Stimulated activated CD4-positive, alpha-beta T cell treated with anti-CD3 and anti-CD28 coated beads, Interleukin-1b, Interleukin-23, amount 100 ng/mL, for 1 hour (primary cell): ENCODE data around the gene HEG1.

Experiments used
- DNase-seq, 2 donors: peaks; one replicate each; pipeline ENCODE4 v3.0.0-alpha.2; 2020; ENCODE audit warnings: low read depth in 2 of 2

Gene HEG1

DNA sequence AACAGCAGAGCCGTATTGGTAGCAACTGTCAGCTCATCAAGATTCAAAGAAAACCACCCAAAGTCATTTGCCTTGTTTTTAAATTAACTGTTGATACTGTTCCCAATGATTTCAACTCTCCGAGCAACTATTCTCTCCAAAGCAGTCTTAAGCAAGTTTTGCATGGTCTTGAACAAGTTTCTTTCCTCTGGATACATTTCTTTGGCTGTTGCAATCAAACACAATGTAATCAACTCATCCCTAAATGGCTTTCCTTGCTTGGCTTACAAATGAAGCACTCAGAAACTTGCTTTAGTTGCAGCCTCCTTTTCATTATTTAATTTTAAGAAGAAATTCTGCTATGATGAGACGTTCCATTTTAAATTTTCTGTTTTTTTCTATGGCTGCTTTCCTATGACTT is 105.8 kb downstream of the HEG1 start:
- no peak for DNase-seq

GRCh38 chr3:124942613-124943012 is 113.2 kb downstream of the HEG1 start:
- no peak for DNase-seq

GRCh38 chr3:124941771-124942170 is 114.0 kb downstream of the HEG1 start:
- DNase-seq, result no peak

DNA sequence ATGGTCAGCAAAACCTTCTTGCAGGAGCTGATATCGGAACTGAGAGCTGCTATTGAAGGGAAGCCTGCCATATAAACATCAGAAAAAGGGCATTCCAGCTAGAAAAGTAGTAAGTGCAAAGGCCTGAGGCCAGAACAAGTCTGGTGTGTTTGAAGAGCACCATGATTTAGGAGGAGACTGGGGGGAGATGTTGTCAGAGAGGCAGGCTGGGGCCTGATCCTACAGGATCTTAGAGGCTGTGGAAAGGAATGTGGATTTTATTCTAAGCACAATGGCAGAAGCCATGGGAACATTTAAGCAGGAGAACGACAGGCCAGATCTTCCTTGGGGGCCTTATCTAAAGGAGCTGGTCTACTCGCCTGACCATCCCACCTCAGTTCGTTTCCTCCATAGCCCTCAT is 116.1 kb downstream of the HEG1 start:
- DNase-seq, result no peak

GRCh38 chr3:124938896-124939295 is 116.9 kb downstream of the HEG1 start:
- no peak for DNase-seq

GRCh38 chr3:124937049-124937448 is 118.7 kb downstream of the HEG1 start:
- no peak for DNase-seq

- no peak for DNase-seq
These were observed 119.8 kb downstream of the HEG1 start for GRCh38 chr3:124935794-124936542.

DNA sequence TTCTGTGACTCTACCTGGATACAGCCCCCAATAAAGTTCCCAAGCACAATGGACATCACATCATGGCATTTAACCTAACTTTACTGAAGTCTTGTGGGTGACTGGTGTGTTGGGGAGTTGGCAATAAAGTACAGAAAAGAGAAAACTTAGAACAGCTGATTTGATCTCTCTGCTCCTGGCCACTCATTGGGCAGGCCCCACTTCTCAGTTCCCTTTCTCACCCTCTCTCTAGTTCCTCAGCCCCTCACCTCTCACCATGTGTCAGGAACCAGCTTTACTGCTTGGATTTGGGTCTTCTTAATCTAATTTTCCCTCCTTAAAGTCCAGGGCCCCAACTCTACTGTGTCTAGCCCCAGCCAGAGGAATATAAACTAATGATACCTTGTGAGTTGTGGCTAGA is 120.5 kb downstream of the HEG1 start:
- DNase-seq, result no peak

DNA sequence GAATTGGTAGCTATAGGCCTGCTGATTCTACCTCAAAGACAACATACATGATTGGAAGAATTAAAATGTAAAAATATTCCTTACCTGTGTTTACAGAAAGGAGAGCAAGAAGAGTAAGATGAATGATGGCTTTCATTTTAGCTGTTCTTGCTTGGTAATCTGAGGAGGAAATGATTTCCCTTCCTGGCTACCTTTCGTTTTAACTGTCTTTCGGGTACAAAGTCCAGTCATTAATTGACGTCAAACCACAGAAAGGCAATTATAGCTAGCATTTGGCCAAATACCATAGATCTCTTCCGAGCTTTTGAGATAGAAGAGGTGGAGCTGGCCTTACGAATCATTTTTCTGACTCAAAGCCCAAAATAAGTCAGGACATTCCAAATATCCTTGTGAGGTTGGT is 121.2 kb downstream of the HEG1 start, which contains the start of gene MUC13:
Gene MUC13, minus strand, starts transcription at position 175 of the 400 bp plus-strand sequence. Its CDS starts 39 bp downstream, at position 136.
- DNase-seq, result no peak

DNA sequence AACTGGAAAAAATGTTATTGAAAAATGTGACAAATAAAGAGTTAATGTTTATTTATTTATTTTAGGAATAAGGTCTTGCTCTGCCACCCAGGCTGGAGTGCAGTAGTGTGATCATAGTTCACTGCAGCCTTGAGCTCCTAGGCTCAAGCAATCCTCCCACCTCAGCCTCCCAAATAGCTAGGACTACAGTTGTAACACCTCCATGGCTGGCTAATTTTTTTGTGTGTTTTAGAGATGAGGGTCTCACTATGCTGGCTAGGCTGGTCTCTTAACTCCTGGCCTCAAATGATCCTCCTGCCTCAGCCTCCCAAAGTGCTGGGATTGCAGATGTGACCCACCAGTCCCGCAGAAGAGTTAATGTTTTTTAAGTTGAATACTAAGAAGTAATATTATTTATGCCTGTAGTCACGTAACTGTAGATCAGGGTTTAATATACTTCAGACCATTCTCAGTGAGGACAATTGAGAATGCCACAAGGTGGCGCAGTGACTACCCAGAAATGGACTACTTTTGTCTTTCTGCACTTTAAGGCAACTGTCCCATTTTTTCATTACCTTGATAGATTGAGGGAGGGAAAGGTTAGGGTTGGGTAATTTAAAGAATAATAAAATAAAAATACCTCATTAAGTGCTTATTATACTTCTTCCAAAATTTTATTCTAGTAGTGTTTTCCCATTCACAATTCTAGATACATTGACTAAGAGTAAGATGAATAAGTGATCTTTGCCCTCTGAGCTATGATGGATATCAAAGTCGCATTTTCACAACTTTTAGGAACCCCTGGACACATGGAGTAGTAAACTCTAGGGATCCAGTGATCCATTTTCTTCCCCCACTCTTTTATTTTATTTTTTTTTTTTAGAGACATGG is 127.2 kb downstream of the HEG1 start:
- peak; percentile 22 to 35 for DNase-seq

- DNase-seq, result no peak
These were observed 128.2 kb downstream of the HEG1 start for GRCh38 chr3:124927574-124928045.

- DNase-seq, result no peak
These were observed 129.2 kb downstream of the HEG1 start for GRCh38 chr3:124926426-124927101.

DNA sequence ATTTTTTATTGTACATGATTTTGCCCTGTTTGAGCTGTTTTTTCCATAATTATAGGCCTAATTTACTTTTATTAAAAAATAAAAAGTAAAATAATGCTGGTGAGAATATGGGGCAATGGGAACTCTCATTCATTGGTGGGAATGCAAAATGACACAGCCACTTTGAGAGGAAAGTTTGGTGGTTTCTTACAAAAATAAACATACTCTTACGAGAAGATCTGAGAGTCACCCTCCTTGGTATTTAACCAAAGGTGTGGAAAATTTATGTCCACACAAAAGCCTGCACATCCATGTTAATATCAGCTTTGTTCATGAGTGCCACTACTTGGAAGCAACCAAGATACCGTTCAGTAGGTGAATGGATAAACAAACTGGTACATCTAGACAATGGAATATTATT is 131.1 kb downstream of the HEG1 start:
- DNase-seq, result no peak

DNA sequence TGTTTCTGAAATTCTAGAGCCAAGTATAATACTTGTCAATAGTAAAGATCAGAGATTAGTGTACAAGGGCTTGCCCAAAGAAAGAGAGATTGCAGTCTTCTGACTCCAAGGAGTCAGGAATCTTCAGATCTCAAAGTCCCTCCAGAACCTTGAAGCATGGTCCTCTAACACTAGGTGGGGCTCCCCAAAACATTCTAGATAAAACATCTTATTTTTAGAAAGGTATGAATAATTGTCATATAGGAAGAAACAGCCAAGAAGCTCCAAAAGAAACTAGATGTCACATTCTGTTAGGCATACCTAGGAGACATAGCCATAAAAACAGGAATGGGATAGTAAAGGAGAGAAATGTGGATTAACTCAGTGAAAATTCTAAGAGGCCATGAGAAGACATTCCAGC is 132.0 kb downstream of the HEG1 start:
- no peak for DNase-seq

DNA sequence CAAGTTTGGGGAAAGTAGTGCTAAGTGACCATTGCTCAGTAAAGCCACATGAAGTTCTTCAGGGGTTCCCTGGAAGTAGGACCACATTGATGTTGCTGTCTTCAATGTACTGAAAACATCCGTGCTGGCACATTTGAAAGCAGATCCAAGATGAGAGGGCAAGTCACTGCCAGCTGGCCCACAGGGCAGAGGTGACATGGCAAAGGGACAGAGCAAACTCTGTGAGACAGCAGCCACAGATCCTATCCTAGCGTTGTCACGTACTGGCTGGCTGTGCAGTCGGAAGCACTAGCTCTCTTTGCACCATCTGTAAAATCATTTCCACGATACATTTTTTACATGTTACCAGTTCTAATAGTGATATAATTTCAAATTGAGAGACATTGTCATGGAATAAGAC is 135.1 kb downstream of the HEG1 start:
- DNase-seq, result no peak

- no peak for DNase-seq
These were observed 136.0 kb downstream of the HEG1 start for GRCh38 chr3:124919756-124920155.

GRCh38 chr3:124918524-124918923 is 137.3 kb downstream of the HEG1 start:
- no peak for DNase-seq

DNA sequence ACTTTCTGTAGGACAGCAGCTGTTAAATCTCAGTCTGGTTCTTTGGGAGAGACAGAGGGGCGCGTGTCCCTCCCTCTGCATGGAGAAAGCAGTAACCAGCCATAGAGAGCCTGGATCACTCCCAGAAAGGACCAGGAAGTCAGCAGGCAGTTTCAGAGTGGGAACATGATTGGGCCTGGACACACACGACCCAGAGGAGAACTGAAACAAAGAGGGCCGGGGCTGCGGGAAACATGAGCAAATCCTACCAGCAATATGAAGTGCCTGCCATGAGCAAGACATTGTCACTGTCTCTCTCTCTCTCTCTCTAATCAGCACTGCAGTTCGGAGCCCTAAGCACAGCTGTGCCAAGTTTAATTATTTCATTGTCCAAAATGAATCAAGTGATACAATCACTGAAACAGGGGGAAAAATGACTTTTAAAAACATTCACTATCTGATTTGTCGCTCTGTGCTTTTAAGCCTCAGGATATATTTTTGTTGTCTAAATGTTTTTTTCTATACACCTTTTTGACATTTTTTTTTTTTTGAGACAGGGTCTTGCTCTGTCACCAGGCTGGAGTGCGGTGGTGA is 138.9 kb downstream of the HEG1 start:
- no peak for DNase-seq
